Measurements from ENCODE around the gene PARP3. TPM values are rescaled to one million over a fixed set of nuclear protein-coding genes. Genes with fewer than 3 reads are reported as not detected.

The PARP3 gene
- polyA plus RNA-seq, 2 of the 4 experiments (the other 2 are of a cell fraction), result 7.6 to 11.0 TPM

DNA sequence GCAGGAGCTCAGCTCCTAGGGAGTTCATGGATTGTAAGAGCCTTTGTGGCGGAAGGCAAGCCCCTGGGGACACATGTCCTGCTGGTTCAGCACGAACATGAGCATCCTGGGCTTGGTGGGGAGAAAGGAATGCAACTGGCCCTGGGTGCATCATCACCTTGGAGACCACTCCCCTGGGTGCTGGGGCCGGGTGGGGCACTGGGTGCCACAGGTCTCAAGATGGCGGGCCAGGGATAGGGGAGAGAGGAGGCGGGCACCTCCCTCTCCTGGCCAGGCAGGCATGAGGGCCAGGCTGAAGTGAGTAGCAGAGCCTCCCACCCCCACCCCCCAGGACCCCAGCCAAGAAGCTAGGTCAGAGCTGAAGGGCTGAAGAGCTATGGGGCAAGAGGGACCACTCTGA lies 24.3 kb downstream of the PARP3 start:
- no peaks in the 10 kb centered on the region for H3K9me3 ChIP-seq
- ChIA-PET CTCF (interaction anchor here (1.0 to 5.0 kb wide), 4 partner anchors 8 to 24 kb away, joined by 3 to 37 read pairs (median 3); partner anchors contain the start of genes PARP3 and RRP9), POLR2A (no interaction called here)
- H3K4me2 ChIP-seq, result peak overlapping the region; percentile 84
- peaks cover 13% of the 10 kb centered on the region for H3K4me1 ChIP-seq
- ATAC-seq (no peak), FAIRE-seq (no peak), DNase-seq (ENCODE audit: low read depth in 1 of 2, low spot score in 1 of 2) (no peak)
- no peak for TF ChIP-seq SMC3 (IDR thresholded peaks at IDR 0.05)
- peak overlapping the region; percentile 91 to 100; a peak in 4 of 6 replicates for H3K27ac ChIP-seq
- H3K4me3 ChIP-seq, result peak overlapping the region; percentile 79
- WGBS (ENCODE audit: missing lambda C conversion rate), result 100% methylated on average over 2 of the region's 5 CpGs

DNA sequence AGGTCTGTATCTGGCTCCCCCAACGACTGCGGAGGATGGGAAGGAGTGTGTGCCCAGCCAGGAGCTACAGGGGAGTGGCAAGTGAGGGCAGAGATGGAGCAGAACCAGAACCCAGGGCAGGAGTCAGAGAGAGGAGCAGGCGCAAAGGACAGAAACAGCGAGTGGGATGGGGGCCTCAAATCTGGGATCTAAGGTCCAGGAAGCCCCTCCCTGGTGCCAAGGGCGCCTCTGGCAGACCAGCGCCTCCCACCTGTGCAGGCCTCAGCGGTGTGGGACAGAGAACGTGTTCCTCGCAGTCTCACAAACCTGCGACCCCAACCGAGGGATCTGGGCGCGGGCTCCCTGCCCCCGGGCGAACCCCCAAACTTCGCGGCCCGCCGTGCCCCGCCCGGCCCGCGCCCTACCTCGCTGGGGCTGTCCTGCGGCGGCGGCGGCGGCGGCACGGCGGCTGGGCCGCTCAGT lies 24.8 kb downstream of the PARP3 start:
- Histone ChIP-seq H3K27ac (peak overlapping the region; percentile 91 to 100), H3K9me3 (no peaks in the 10 kb centered on the region), H3K4me1 (peaks cover 13% of the 10 kb centered on the region), H3K4me2 (peak overlapping the region; percentile 84), H3K4me3 (peak overlapping the region; percentile 79)
- ATAC-seq (peak; percentile 45 to 55), DNase-seq (ENCODE audit: low read depth in 1 of 2, low spot score in 1 of 2) (no peak), FAIRE-seq (no peak)
- POLR2A ChIA-PET, result no interaction called here
- 24% methylated on average over 9 of the region's 33 CpGs for WGBS (ENCODE audit: missing lambda C conversion rate)
- no peak for TF ChIP-seq HOXB5 (CRISPR knock-in tag; IDR thresholded peaks at IDR 0.05)
- no peak for TF ChIP-seq POLR2A (IDR thresholded peaks at IDR 0.05; ENCODE audit: low read length)
- TF ChIP-seq TP53 (CRISPR knock-in tag; IDR thresholded peaks at IDR 0.05), result no peak
- TF ChIP-seq, protein P1, sequence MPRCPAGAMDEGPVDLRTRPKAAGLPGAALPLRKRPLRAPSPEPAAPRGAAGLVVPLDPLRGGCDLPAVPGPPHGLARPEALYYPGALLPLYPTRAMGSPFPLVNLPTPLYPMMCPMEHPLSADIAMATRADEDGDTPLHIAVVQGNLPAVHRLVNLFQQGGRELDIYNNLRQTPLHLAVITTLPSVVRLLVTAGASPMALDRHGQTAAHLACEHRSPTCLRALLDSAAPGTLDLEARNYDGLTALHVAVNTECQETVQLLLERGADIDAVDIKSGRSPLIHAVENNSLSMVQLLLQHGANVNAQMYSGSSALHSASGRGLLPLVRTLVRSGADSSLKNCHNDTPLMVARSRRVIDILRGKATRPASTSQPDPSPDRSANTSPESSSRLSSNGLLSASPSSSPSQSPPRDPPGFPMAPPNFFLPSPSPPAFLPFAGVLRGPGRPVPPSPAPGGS (IDR thresholded peaks at IDR 0.05), result 0 out of 3 replicates have a peak, but pooled peaks have one; percentile 12
- TF ChIP-seq FOXS1 (CRISPR knock-in tag; IDR thresholded peaks at IDR 0.05), result no peak
- no peak for TF ChIP-seq BHLHE40 (IDR thresholded peaks at IDR 0.05; ENCODE audit: low read depth, low read length)
- CTCF ChIA-PET, result interaction anchor here (1.0 to 5.0 kb wide), 4 partner anchors 9 to 25 kb away, joined by 3 to 37 read pairs (median 3); partner anchors contain the start of genes PARP3 and RRP9

DNA sequence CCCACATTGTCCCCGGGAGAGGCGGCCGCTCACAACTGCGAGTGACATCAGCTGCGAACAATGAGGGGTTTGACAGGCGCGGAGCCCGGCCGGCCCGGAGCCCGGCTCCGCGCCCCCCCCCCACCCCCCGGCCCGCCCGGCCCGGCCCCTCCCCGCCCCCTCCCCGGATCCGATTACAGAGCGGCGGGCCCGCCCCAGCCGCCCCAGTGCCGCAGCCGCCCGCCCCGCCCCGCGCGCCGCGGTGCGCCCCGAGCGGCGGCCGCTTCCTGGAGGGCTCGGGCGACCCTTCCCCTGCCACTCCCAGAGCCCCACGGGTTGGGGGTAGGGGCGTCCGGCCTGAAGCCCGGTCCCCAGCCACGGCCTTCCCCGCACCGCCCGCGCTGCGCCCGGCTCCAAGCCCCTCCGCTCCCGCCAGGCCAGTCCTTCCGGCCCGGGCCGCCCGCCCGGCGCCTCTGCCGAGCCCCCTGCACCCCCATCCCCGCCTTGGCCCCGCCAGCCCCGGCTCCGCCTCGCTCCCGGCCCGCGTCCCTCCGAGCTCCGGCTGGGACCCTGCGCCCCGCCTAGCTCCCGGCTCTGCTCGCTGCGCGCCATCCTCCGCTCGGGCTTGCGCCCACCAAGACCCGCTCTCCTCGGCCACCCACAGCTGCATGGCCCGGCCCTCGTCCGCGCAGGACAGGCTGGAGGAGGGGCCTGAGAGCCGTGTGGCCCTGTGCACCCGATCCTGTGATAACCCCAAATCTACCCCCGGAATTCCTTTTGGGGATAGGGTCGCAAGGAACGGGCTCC lies 25.4 kb downstream of the PARP3 start, which contains the start of gene PCBP4:
Gene PCBP4, minus strand, starts transcription at position 71 of the 786 bp plus-strand sequence. CDS start 6,214 bp downstream, outside the sequence.
- no peak for FAIRE-seq
- peak within 1 kb of the TSS; percentile 91 to 100 for H3K27ac ChIP-seq
- ATAC-seq, result peak; percentile 65
- H3K4me1 ChIP-seq, result peaks cover 13% of the 10 kb centered on the region
- ChIA-PET POLR2A (no interaction called here), CTCF (interaction anchor here (1.0 to 5.0 kb wide), 4 partner anchors 10 to 25 kb away, joined by 3 to 37 read pairs (median 3); partner anchors contain the start of genes PARP3 and RRP9)
- no peaks in the 10 kb centered on the region for H3K9me3 ChIP-seq
- H3K4me3 ChIP-seq, result peak within 1 kb of the TSS; percentile 79
- peak within 1 kb of the TSS; percentile 84 for H3K4me2 ChIP-seq
- TF ChIP-seq EP300 (IDR thresholded peaks at IDR 0.05) (no peak), JUN (IDR thresholded peaks at IDR 0.05) (peak in 1 of 2 experiments; percentile 32; a peak in 1 of 5 replicates)
- TF ChIP-seq, protein P1 (IDR thresholded peaks at IDR 0.05), result peak; percentile 22; the same call in 1 of the 3 replicates
- 0% methylated on average over 2 of the region's 90 CpGs for WGBS (ENCODE audit: missing lambda C conversion rate)
- DNase-seq (ENCODE audit: low read depth in 1 of 2, low spot score in 1 of 2), result no peak

DNA sequence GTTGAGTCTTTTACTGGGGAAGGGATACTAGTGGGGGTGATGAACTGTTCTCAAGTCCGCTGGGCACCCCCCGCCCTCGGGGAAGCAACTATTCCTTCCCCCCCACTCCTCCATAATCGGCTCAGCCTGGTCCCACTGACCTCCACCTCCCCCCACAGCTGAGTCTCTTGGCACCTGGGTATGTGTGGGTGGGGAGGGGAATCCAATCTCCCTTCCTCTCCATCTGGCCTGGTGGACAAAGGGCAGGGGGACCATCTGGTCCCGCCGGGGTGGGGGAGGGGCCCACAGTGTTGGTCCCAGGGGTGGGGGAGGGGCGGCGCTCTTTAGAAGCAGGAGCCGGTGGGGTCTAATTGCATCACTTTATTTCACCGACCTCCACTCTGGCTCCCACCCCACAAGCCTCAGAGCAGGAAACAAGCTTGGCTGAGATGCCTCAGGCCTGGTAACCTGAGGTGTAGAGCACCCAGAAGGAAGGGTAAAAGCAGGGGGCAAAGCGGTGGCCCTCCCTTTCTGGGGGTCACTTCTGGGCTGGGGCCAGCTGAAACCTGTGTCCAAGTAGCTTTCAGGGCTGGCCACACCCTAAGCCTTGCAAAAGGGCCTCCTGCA lies 26.1 kb downstream of the PARP3 start:
- no peaks in the 10 kb centered on the region for H3K9me3 ChIP-seq
- whole genome bisulfite sequencing (ENCODE audit: missing lambda C conversion rate), result 0% methylated on average over 1 of the region's 11 CpGs
- ATAC-seq, result peak in 1 of 2 experiments; percentile 31; a peak in 3 of 6 replicates
- TF ChIP-seq, protein P2, sequence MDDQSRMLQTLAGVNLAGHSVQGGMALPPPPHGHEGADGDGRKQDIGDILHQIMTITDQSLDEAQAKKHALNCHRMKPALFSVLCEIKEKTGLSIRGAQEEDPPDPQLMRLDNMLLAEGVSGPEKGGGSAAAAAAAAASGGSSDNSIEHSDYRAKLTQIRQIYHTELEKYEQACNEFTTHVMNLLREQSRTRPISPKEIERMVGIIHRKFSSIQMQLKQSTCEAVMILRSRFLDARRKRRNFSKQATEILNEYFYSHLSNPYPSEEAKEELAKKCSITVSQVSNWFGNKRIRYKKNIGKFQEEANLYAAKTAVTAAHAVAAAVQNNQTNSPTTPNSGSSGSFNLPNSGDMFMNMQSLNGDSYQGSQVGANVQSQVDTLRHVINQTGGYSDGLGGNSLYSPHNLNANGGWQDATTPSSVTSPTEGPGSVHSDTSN (IDR thresholded peaks at IDR 0.05), result no peak
- no peak for TF ChIP-seq HEYL (CRISPR knock-in tag; IDR thresholded peaks at IDR 0.05)
- TF ChIP-seq TFCP2L1 (CRISPR knock-in tag; IDR thresholded peaks at IDR 0.05), result no peak
- TF ChIP-seq, protein P3, sequence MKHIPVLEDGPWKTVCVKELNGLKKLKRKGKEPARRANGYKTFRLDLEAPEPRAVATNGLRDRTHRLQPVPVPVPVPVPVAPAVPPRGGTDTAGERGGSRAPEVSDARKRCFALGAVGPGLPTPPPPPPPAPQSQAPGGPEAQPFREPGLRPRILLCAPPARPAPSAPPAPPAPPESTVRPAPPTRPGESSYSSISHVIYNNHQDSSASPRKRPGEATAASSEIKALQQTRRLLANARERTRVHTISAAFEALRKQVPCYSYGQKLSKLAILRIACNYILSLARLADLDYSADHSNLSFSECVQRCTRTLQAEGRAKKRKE (CRISPR knock-in tag; IDR thresholded peaks at IDR 0.05; ENCODE audit: low read depth), result no peak
- no peak for TF ChIP-seq ZFP36 (IDR thresholded peaks at IDR 0.05; ENCODE audit: borderline replicate concordance, partially characterized antibody)
- TF ChIP-seq EHMT2 (IDR thresholded peaks at IDR 0.05; ENCODE audit: low read depth), result no peak
- TF ChIP-seq POLR2A (IDR thresholded peaks at IDR 0.05; ENCODE audit: low read length), result no peak
- no peak for TF ChIP-seq PHF8 (IDR thresholded peaks at IDR 0.05; ENCODE audit: borderline replicate concordance, low read depth)
- TF ChIP-seq HOXB13 (CRISPR knock-in tag; IDR thresholded peaks at IDR 0.05; ENCODE audit: low read depth), result no peak
- TF ChIP-seq, protein P4, sequence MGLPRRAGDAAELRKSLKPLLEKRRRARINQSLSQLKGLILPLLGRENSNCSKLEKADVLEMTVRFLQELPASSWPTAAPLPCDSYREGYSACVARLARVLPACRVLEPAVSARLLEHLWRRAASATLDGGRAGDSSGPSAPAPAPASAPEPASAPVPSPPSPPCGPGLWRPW (IDR thresholded peaks at IDR 0.05), result no peak
- TF ChIP-seq ZNF302 (CRISPR knock-in tag; IDR thresholded peaks at IDR 0.05), result no peak
- TF ChIP-seq ZC3H11A (IDR thresholded peaks at IDR 0.05), result no peak
- no peak for FAIRE-seq
- peak overlapping the region; percentile 79 for H3K4me3 ChIP-seq
- CTCF ChIA-PET, result interaction anchor here (5.0 to 7.1 kb wide), 2 partner anchors 15 to 26 kb away, joined by 37 to 53 read pairs; partner anchors contain the start of genes ACY1, PARP3 and RRP9
- DNase-seq (ENCODE audit: low read depth in 1 of 2, low spot score in 1 of 2), result no peak
- POLR2A ChIA-PET, result interaction anchor here (0.6 kb wide), 1 partner anchor 15 kb away, joined by 3 read pairs; the partner anchor contains the start of gene ACY1
- peak overlapping the region; percentile 84 for H3K4me2 ChIP-seq
- peaks cover 14% of the 10 kb centered on the region for H3K4me1 ChIP-seq
- H3K27ac ChIP-seq, result peak overlapping the region; percentile 91 to 100

All from A549 (cell line).